H1 (cell line): ENCODE measurements around the gene MCL1. TPM values are rescaled to one million over a fixed set of nuclear protein-coding genes. Genes with fewer than 3 reads are reported as not detected.

Experiments used
- BACH1 ChIP-seq: IDR thresholded peaks from 2 replicates; pipeline ENCODE4 v1.6.1; 2012; ENCODE audit warnings: low read length, improper control_type of control experiment
- BCL11A ChIP-seq, 2 experiments: IDR thresholded peaks; one replicate each; pipeline ENCODE4 v1.6.1; 2011; ENCODE audit warnings: low read depth in 2 of 2, low read length in 2 of 2, mild to moderate bottlenecking in 2 of 2
- BRCA1 ChIP-seq: IDR thresholded peaks from 2 replicates; pipeline ENCODE4 v1.6.1; 2012; ENCODE audit warnings: low read depth, low read length, improper control_type of control experiment
- CBX5 ChIP-seq: fragments of 300-800, 300-1000 bp; sonication (generic); IDR thresholded peaks from 2 replicates; pipeline ENCODE4 v1.7.1; 2016; ENCODE audit warnings: antibody characterized with exemption, low read length, low read depth
- CEBPB ChIP-seq: IDR thresholded peaks from 2 replicates; pipeline ENCODE4 v1.6.1; 2012; ENCODE audit warnings: low read depth, low read length
- CREB1 ChIP-seq: IDR thresholded peaks from 2 replicates; pipeline ENCODE4 v1.6.1; 2012; ENCODE audit warnings: inconsistent platforms
- CTBP2 ChIP-seq: IDR thresholded peaks from 2 replicates; pipeline ENCODE4 v1.7.0; 2011; ENCODE audit warnings: borderline replicate concordance, mild to moderate bottlenecking, moderate library complexity, mixed read lengths, low read length; ENCODE audit not compliant: insufficient read depth, insufficient read length
- EZH2 ChIP-seq: fragments of 200-600 bp; sonication (generic); IDR thresholded peaks from 2 replicates; pipeline ENCODE4 v1.7.1; 2012; ENCODE audit warnings: low read depth, mild to moderate bottlenecking, moderate library complexity, low read length, inconsistent platforms; ENCODE audit not compliant: severe bottlenecking
- JUN ChIP-seq: IDR thresholded peaks from 2 replicates; pipeline ENCODE4 v1.6.1; 2011; ENCODE audit warnings: low read depth, mild to moderate bottlenecking, improper control_type of control experiment, low read length
- JUND ChIP-seq: IDR thresholded peaks from 2 replicates; pipeline ENCODE4 v1.6.1; 2011; ENCODE audit warnings: mild to moderate bottlenecking, improper control_type of control experiment, low read length
- KDM1A ChIP-seq: fragments of 200-600, 300-600 bp; sonication (generic); IDR thresholded peaks from 2 replicates; pipeline ENCODE4 v1.7.1; 2016; ENCODE audit warnings: mild to moderate bottlenecking, low read length, borderline replicate concordance
- KDM4A ChIP-seq: IDR thresholded peaks from one replicate; pipeline ENCODE4 v1.7.1; 2012; ENCODE audit warnings: low read depth, mild to moderate bottlenecking, moderate library complexity, low read length, inconsistent platforms; ENCODE audit not compliant: severe bottlenecking
- KDM5A ChIP-seq: fragments of 200-600 bp; IDR thresholded peaks from 2 replicates; pipeline ENCODE4 v1.7.1; 2012; ENCODE audit warnings: mild to moderate bottlenecking, low read length, inconsistent platforms, mixed read lengths
- NRF1 ChIP-seq: IDR thresholded peaks from 2 replicates; pipeline ENCODE4 v1.6.1; 2011; ENCODE audit warnings: mild to moderate bottlenecking, low read depth, low read length, improper control_type of control experiment
- TAF7 ChIP-seq: optimal IDR thresholded peaks from 2 replicates; pipeline ENCODE3; 2011; ENCODE audit warnings: low read depth, mild to moderate bottlenecking, inconsistent platforms, low read length, moderate library complexity, borderline replicate concordance
- TCF12 ChIP-seq: IDR thresholded peaks from 2 replicates; pipeline ENCODE4 v1.6.1; 2011; ENCODE audit warnings: low read depth, mild to moderate bottlenecking, low read length
- polyA plus RNA-seq, 7 experiments: library from polyadenylated mRNA; depleted of rRNA in 3 of 7; stranded (reverse) in 5 of 7; unstranded in 2 of 7; fragments of >200 nt in 5 of 7; fragments of 200-250 nt in 2 of 7; gene quantifications; 1 replicate in 5 of 7; 2 replicates in 1 of 7; 4 replicates in 1 of 7; pipeline versions ENCODE4 v1.2.1 to v1.2.3, GENCODE V29; 2011 to 2013; ENCODE audit warnings: missing spikeins in 2 of 7, mixed read lengths in 2 of 7
- total RNA-seq: library from RNA; stranded (reverse); fragmentation: NEBNext Ultra II Directional; extraction: Animal tissue kit (Norgen Biotek cat#: 25700); gene quantifications from 2 replicates; pipeline ENCODE4 v1.2.1, GENCODE V29; 2021
- TF ChIP-seq, protein P1 (sequence below), 3 experiments: IDR thresholded peaks; 1 replicate in 2 of 3; 2 replicates in 1 of 3; pipeline versions ENCODE4 v1.5.1 to v1.6.1; 2011; ENCODE audit warnings: low read length in 3 of 3, mild to moderate bottlenecking in 3 of 3, inconsistent platforms in 2 of 3, low read depth in 1 of 3, moderate library complexity in 1 of 3; ENCODE audit not compliant: insufficient read depth in 1 of 3; ENCODE audit errors: control extremely low read depth in 1 of 3
- TF ChIP-seq, protein P2 (sequence below): IDR thresholded peaks from 2 replicates; pipeline ENCODE4 v1.6.1; 2012; ENCODE audit warnings: inconsistent platforms
- TF ChIP-seq, protein P3 (sequence below): IDR thresholded peaks from 2 replicates; pipeline ENCODE4 v1.6.1; 2012; ENCODE audit warnings: inconsistent platforms
- TF ChIP-seq, protein P4 (sequence below): IDR thresholded peaks from 2 replicates; pipeline ENCODE4 v1.6.1; 2011; ENCODE audit warnings: low read depth, mild to moderate bottlenecking, low read length; ENCODE audit not compliant: insufficient read depth

MCL1 gene
- total and polyA plus RNA-seq, 2 of the 8 experiments (the other 6 are each of a cell fraction or from before 2014, with no cell fraction given) = 61.1 to 218 TPM

DNA sequence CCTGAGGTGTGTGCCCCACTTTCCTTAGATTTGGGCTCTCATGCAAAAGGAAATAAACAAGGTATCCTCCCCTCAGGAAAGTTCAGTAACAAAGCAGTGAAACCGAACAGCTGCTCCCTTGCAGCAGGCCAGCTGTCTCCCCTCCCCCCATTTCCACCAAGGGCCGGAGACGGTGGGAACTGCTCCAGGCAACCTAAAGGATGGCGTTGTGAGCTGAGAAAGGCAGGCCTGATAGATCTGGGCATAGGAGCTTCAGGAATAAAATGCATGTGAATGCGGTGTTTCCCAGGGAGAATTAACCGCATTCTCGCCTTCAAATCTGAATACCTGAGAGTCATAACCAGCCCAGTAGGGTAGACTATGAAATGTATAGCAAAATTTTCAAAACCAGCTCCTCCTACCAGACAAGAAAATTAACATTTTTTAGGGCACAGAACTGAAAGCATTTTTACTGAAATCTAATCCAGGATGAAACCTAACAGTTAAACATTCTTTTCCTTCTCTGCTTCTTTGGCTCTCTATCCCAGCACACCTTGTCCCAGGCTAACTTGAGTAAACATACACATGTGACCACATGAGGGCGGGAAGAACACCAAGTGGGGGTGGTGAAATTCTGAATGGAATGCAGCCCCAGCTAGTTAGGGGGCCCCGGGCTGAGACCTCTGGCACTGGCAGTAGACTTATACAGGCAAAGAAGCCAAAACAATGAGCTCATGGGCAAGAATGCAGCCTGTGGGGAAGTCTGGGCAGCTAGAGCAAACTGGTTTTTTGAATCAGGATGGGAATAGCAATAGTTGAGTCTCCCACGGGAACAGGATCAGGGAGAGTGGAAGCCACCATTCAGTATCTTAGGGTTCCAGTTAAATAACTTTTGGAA is 11.5 kb downstream of the MCL1 start (continued):
- TF ChIP-seq, protein P1, sequence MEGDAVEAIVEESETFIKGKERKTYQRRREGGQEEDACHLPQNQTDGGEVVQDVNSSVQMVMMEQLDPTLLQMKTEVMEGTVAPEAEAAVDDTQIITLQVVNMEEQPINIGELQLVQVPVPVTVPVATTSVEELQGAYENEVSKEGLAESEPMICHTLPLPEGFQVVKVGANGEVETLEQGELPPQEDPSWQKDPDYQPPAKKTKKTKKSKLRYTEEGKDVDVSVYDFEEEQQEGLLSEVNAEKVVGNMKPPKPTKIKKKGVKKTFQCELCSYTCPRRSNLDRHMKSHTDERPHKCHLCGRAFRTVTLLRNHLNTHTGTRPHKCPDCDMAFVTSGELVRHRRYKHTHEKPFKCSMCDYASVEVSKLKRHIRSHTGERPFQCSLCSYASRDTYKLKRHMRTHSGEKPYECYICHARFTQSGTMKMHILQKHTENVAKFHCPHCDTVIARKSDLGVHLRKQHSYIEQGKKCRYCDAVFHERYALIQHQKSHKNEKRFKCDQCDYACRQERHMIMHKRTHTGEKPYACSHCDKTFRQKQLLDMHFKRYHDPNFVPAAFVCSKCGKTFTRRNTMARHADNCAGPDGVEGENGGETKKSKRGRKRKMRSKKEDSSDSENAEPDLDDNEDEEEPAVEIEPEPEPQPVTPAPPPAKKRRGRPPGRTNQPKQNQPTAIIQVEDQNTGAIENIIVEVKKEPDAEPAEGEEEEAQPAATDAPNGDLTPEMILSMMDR (IDR thresholded peaks at IDR 0.05; ENCODE audit: control extremely low read depth in 1 of 3, insufficient read depth in 1 of 3, low read depth in 1 of 3, low read length in 3 of 3) = no peak; a peak in 1 of 4 replicates
- TF ChIP-seq JUN (peak; percentile 84; the same call in 1 of the 2 replicates), BCL11A (IDR thresholded peaks at IDR 0.05; ENCODE audit: low read depth in 2 of 2, low read length in 2 of 2) (peak in 1 of 2 experiments; percentile 45), BRCA1 (no peak), JUND (peak; percentile 82; the same call in 1 of the 2 replicates), BACH1 (no peak), CTBP2 (no peak), NRF1 (no peak), CREB1 (0 out of 2 replicates have a peak, but pooled peaks have one; percentile 15), EZH2 (no peak), CBX5 (no peak), CEBPB (no peak), TAF7 (peak; percentile 77), KDM1A (no peak), KDM5A (no peak), TCF12 (peak; percentile 99), KDM4A (no peak)
- TF ChIP-seq, protein P2, sequence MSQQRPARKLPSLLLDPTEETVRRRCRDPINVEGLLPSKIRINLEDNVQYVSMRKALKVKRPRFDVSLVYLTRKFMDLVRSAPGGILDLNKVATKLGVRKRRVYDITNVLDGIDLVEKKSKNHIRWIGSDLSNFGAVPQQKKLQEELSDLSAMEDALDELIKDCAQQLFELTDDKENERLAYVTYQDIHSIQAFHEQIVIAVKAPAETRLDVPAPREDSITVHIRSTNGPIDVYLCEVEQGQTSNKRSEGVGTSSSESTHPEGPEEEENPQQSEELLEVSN = peak; percentile 87
- TF ChIP-seq, protein P3, sequence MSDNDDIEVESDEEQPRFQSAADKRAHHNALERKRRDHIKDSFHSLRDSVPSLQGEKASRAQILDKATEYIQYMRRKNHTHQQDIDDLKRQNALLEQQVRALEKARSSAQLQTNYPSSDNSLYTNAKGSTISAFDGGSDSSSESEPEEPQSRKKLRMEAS = peak; percentile 80
- TF ChIP-seq, protein P4, sequence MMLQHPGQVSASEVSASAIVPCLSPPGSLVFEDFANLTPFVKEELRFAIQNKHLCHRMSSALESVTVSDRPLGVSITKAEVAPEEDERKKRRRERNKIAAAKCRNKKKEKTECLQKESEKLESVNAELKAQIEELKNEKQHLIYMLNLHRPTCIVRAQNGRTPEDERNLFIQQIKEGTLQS = 0 out of 2 replicates have a peak, but pooled peaks have one; percentile 14
